ENCODE results near the gene HS1BP3. TPM values are rescaled to one million over a fixed set of nuclear protein-coding genes. Genes with fewer than 3 reads are reported as not detected.
A peak's percentile ranks its signal among the peaks of the same experiment; 100 is the strongest.

Gene HS1BP3
- total and polyA plus RNA-seq, 2 of the 13 experiments (the other 11 are each of a cell fraction or from before 2014, with no cell fraction given): 15.2 to 22.0 TPM

- TF ChIP-seq E2F2 (CRISPR knock-in tag; IDR thresholded peaks at IDR 0.05; ENCODE audit: borderline replicate concordance) (no peak), MZF1 (CRISPR knock-in tag; IDR thresholded peaks at IDR 0.05; ENCODE audit: borderline replicate concordance) (no peak), MEF2D (CRISPR knock-in tag; IDR thresholded peaks at IDR 0.05) (peak; percentile 99), JUN (CRISPR knock-in tag; IDR thresholded peaks at IDR 0.05) (peak; percentile 100), GABPA (IDR thresholded peaks at IDR 0.05; ENCODE audit: low read depth, low read length) (no peak), GABPA (CRISPR knock-in tag; IDR thresholded peaks at IDR 0.05; ENCODE audit: low read depth) (no peak), PPARG (CRISPR knock-in tag; conservative IDR thresholded peaks at IDR 0.05) (peak; percentile 100), TOE1 (CRISPR knock-in tag; IDR thresholded peaks at IDR 0.05) (peak; percentile 98), PHF5A (CRISPR knock-in tag; IDR thresholded peaks at IDR 0.05; ENCODE audit: low read depth, unreplicated experiment) (peak; percentile 91), ZNF451 (CRISPR knock-in tag; IDR thresholded peaks at IDR 0.05) (peak; percentile 93), IRX3 (CRISPR knock-in tag; IDR thresholded peaks at IDR 0.05; ENCODE audit: borderline replicate concordance, low read depth) (peak; percentile 95; the same call in 1 of the 2 replicates), PLRG1 (conservative IDR thresholded peaks at IDR 0.05) (no peak), ZNF670 (CRISPR knock-in tag; IDR thresholded peaks at IDR 0.05; ENCODE audit: borderline replicate concordance) (peak; percentile 76; the same call in 1 of the 2 replicates), ZBTB46 (CRISPR knock-in tag; IDR thresholded peaks at IDR 0.05; ENCODE audit: borderline replicate concordance) (peak; percentile 99; the same call in 1 of the 2 replicates), HNRNPLL (IDR thresholded peaks at IDR 0.05; ENCODE audit: low read depth, low read length, poor library complexity, severe bottlenecking) (peak; percentile 54), FOXK1 (CRISPR knock-in tag; IDR thresholded peaks at IDR 0.05; ENCODE audit: borderline replicate concordance, low read depth) (peak; percentile 92), CENPBD1 (CRISPR knock-in tag; IDR thresholded peaks at IDR 0.05; ENCODE audit: borderline replicate concordance, low read depth) (no peak), ZMYM3 (CRISPR knock-in tag; IDR thresholded peaks at IDR 0.05) (peak; percentile 90), SMYD3 (CRISPR knock-in tag; IDR thresholded peaks at IDR 0.05) (peak; percentile 100), ZZZ3 (CRISPR knock-in tag; IDR thresholded peaks at IDR 0.05; ENCODE audit: borderline replicate concordance) (peak; percentile 95), HOXA7 (CRISPR knock-in tag; IDR thresholded peaks at IDR 0.05) (no peak), DNMT3B (CRISPR knock-in tag; conservative IDR thresholded peaks at IDR 0.05) (0 out of 2 replicates have a peak, but pooled peaks have one; percentile 87), NFRKB (IDR thresholded peaks at IDR 0.05) (no peak), TCF7L2 (IDR thresholded peaks at IDR 0.05; ENCODE audit: low read depth, low read length) (peak; percentile 90), GABPB1 (CRISPR knock-in tag; IDR thresholded peaks at IDR 0.05) (peak; percentile 81), CEBPG (CRISPR knock-in tag; IDR thresholded peaks at IDR 0.05) (peak; percentile 74), ZNF160 (CRISPR knock-in tag; IDR thresholded peaks at IDR 0.05) (peak; percentile 40; the same call in 1 of the 2 replicates), HNF4G (IDR thresholded peaks at IDR 0.05; ENCODE audit: borderline replicate concordance, low read depth, low read length) (peak; percentile 99), HNF4G (CRISPR knock-in tag; IDR thresholded peaks at IDR 0.05; ENCODE audit: borderline replicate concordance, low read depth) (peak; percentile 100)
Measured at GRCh38 chr2:20593072-20594034, 57.5 kb downstream of the HS1BP3 start (continued).

All from HepG2 (cell line).